AG04450 (cell line): ENCODE measurements around the gene PCIF1. TPM values are rescaled to one million over a fixed set of nuclear protein-coding genes. Genes with fewer than 3 reads are reported as not detected.

Experiments
- CTCF ChIA-PET: fragments of 300-600, 350-600 bp; formaldehyde crosslinking; extraction: SDS; loops from one replicate; lab custom pipeline; 2022; ENCODE audit warnings: antibody characterized with exemption, inconsistent platforms; lab: Charles Lee
- POLR2A ChIA-PET: fragments of 350-600 bp; formaldehyde crosslinking; extraction: SDS; loops from one replicate; lab custom pipeline; 2021; ENCODE audit warnings: antibody characterized with exemption, inconsistent platforms; lab: Yijun Ruan, JAX
- DNase-seq: peaks from one replicate; pipeline ENCODE4 v3.0.0-alpha.2; 2011; ENCODE audit warnings: low read depth, low spot score
- H3K27ac ChIP-seq: one replicate; pipeline ENCODE4 v1.5.1; 2012; ENCODE audit warnings: low read depth, low read length, control low read depth
- H3K27me3 ChIP-seq: one replicate; pipeline ENCODE4 v1.6.0; 2012; ENCODE audit warnings: low read length; ENCODE audit not compliant: control insufficient read depth, insufficient read depth
- H3K4me3 ChIP-seq: 2 replicates; pipeline ENCODE4 v1.5.1; 2011; ENCODE audit warnings: mild to moderate bottlenecking, low read depth, low read length, control low read depth
- H3K9me3 ChIP-seq: 2 replicates; pipeline ENCODE4 v1.5.1; 2012; ENCODE audit warnings: low read length; ENCODE audit not compliant: control insufficient read depth, insufficient read depth
- polyA plus RNA-seq: library from polyadenylated mRNA; depleted of rRNA; stranded (reverse); fragments of >200 nt; gene quantifications from 2 replicates; pipeline ENCODE4 v1.2.3, GENCODE V29; 2011
- TF ChIP-seq, protein P1 (sequence below): IDR thresholded peaks from 2 replicates; pipeline ENCODE4 v1.5.1; 2011; ENCODE audit warnings: low read depth, low read length, control low read depth, inconsistent platforms

The PCIF1 gene
- polyA plus RNA-seq, 1 experiment, result 11.5 TPM

DNA sequence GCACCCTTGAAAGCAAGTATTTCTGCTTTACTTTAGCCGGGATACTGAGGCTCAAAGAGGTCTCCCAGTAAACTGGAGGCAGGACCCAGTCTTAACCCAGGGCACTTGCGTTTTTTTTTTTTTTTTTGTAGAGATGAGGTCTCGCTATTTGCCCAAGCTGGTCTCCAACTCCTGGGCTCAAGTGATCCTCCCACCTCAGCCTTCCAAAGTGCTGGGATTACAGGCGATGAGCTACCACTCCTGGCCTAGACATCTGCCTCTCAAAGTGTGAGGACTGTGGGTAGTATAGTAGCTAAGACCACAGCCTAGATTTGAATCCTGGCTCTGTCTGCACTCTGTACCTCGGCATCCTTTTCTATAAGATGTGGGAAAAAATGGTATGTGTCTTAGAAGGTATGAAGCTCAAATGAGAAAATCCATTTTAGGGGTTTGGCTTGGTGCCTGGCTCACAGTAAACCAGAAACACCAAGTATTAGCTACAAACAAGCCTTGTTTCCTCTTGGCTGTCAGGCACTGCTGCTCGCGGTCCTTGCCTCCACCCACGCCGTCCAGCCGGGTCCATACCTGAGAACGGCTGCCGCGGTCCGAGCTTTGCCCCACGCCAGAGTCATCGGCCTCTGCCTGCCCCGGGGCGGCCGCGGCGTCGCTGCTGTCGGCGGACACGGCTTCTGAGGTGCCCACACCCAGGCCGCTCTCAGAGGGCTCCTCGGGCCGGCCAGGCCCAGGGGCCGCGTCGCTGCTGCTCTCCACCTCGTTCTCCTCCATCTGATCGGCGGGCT is 36.4 kb downstream of the PCIF1 start:
- H3K27ac ChIP-seq, result peak overlapping the region; percentile 100
- DNase-seq, result no peak
- H3K27me3 ChIP-seq, result no peaks in the 10 kb centered on the region
- TF ChIP-seq, protein P1, sequence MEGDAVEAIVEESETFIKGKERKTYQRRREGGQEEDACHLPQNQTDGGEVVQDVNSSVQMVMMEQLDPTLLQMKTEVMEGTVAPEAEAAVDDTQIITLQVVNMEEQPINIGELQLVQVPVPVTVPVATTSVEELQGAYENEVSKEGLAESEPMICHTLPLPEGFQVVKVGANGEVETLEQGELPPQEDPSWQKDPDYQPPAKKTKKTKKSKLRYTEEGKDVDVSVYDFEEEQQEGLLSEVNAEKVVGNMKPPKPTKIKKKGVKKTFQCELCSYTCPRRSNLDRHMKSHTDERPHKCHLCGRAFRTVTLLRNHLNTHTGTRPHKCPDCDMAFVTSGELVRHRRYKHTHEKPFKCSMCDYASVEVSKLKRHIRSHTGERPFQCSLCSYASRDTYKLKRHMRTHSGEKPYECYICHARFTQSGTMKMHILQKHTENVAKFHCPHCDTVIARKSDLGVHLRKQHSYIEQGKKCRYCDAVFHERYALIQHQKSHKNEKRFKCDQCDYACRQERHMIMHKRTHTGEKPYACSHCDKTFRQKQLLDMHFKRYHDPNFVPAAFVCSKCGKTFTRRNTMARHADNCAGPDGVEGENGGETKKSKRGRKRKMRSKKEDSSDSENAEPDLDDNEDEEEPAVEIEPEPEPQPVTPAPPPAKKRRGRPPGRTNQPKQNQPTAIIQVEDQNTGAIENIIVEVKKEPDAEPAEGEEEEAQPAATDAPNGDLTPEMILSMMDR, result no peak
- CTCF ChIA-PET, result interaction anchor here (0.6 to 4.0 kb wide), 40 partner anchors 9 to 996 kb away, joined by 3 to 60 read pairs (median 8); partner anchors contain the start of genes CTSA, DNTTIP1, NEURL2 and PCIF1
- peak overlapping the region; percentile 97 for H3K4me3 ChIP-seq
- peaks cover 4% of the 10 kb centered on the region; the same call in 1 of the 2 replicates for H3K9me3 ChIP-seq
- POLR2A ChIA-PET, result interaction anchor here (0.6 to 3.2 kb wide), 8 partner anchors 9 to 641 kb away, joined by 3 to 21 read pairs (median 4); partner anchors contain the start of gene PCIF1

DNA sequence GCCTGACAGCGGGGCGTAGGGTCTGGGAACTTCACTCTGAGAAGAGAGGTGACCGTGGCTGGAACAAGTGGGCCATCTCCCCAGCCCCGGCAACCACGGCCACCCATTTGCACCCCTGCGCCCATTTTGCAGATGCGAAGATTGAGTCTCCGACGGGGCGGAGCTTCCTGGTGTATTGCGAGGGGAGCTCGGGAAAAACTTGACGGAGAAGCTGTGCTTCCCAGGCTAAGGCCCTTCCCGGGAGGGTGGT is 36.9 kb downstream of the PCIF1 start:
- TF ChIP-seq, protein P1, result no peak
- CTCF ChIA-PET, result interaction anchor here (1.1 to 4.0 kb wide), 13 partner anchors 8 to 608 kb away, joined by 3 to 31 read pairs (median 10); partner anchors contain the start of genes CTSA, DNTTIP1, NEURL2 and PCIF1
- H3K9me3 ChIP-seq, result peaks cover 4% of the 10 kb centered on the region; the same call in 1 of the 2 replicates
- H3K4me3 ChIP-seq, result peak overlapping the region; percentile 97
- DNase-seq, result no peak
- POLR2A ChIA-PET, result interaction anchor here (1.0 to 3.2 kb wide), 3 partner anchors 37 to 53 kb away, joined by 5 to 21 read pairs (median 7); partner anchors contain the start of gene PCIF1
- H3K27me3 ChIP-seq, result no peaks in the 10 kb centered on the region
- peak overlapping the region; percentile 100 for H3K27ac ChIP-seq

DNA sequence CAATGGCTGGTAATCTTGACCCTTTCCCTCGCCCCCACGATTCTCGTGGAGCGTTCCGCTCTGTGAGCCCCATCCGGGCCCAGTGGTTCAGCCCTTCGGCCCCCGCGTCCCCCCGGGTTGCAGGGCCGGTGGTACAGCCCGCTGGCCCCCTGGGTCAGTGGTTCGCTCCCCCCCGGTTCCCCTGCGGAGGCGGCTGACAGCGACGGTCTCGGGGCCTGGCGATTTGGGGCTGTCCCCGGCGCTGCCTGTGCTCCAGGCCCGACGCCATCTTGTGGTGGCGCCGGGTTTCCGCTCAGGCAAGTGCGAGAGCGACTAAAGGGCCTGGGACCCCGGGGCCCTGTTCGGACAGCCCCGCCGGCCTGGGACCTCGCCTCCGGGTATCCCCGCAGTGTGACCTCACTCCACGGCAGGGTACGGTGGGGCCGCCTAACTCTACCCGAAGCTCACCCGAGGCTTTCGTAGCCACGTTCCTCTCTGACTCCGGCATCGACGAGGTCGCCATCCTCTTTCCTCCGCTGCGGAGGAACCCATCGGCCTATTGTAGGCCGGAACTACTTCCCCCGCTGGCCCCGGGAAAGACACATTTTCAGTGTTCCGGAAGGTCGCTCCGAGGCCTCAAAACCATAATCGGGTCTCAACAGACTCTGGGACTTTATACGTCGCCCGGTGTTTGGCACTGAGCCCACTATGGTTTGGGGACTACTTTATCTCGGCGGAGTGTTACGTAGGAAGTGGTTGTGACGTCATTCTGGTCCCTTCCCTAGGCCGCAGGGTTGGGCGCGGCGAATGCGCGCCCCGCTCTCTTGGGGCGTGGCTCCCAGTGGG is 37.4 kb downstream of the PCIF1 start, which contains the start of gene ZNF335:
ZNF335 (minus strand) TSS at position 529 of the 825 bp plus-strand sequence. CDS start 793 bp downstream, outside the sequence.
- POLR2A ChIA-PET, result interaction anchor here (0.6 to 3.2 kb wide), 5 partner anchors 17 to 53 kb away, joined by 5 to 21 read pairs (median 6); partner anchors contain the start of gene PCIF1
- Histone ChIP-seq H3K9me3 (peaks cover 4% of the 10 kb centered on the region; the same call in 1 of the 2 replicates), H3K27ac (peak within 1 kb of the TSS; percentile 100), H3K4me3 (peak within 1 kb of the TSS; percentile 97), H3K27me3 (no peaks in the 10 kb centered on the region)
- CTCF ChIA-PET, result interaction anchor here (0.6 to 4.0 kb wide), 3 partner anchors 82 to 378 kb away, joined by 3 to 31 read pairs (median 20); partner anchors contain the start of genes CTSA and NEURL2
- peak; percentile 93 for DNase-seq
- TF ChIP-seq, protein P1, result peak; percentile 25; the same call in 1 of the 2 replicates

DNA sequence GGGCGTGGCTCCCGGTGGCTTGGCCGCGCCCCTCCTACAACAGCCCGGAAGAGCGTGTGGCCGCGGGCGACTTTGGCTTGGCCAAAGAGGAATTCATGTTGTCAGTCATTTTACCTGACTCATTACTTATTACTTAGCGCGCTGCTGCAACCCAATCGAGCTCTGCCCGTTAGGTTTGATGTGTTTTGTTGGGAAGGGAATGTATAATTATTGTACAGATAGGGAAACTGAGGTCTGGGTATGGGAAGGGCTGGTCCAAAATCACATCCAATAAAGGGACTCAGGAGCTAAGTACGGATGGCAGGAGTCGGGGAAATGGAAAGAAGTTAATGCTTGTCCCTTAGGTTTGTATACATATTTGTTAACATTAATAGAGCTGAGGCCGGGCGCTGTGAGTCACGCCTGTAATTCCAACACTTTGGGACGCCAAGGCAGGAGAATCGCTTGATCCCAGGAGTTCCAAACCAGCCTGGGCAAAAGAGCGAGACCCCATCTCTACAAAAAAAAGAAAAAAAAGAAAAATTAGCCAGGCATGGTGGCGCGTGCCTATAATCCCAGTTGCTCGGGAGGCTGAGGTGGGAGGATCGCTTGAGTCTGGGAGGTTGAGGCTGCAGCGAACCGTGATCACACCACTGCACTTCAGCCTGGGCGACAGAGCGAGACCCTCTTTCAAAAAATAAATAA is 38.2 kb downstream of the PCIF1 start:
- ChIA-PET CTCF (interaction anchor here (0.6 to 5.1 kb wide), 3 partner anchors 15 to 202 kb away, joined by 3 to 26 read pairs (median 3); no protein-coding TSS in a partner anchor), POLR2A (interaction anchor here (0.6 to 1.3 kb wide), 4 partner anchors 18 to 392 kb away, joined by 3 to 6 read pairs (median 4); partner anchors contain the start of gene PCIF1)
- TF ChIP-seq, protein P1, result no peak
- Histone ChIP-seq H3K27me3 (peaks cover 1% of the 10 kb centered on the region), H3K9me3 (peaks cover 4% of the 10 kb centered on the region; the same call in 1 of the 2 replicates), H3K4me3 (peak overlapping the region; percentile 62), H3K27ac (peak overlapping the region; percentile 100)
- no peak for DNase-seq
